GM21423 (cell line): ENCODE measurements around the gene EPHA2.
"Not testable (repeated sequence)": the region's sequence is repeated elsewhere in the genome, so short reads cannot be mapped to it uniquely, and the experiment has no call there.

Source experiments
- ATAC-seq: cut with Tn5 transposase; IDR thresholded peaks from one replicate; pipeline ENCODE4 v1.9.1; 2021; ENCODE audit warnings: mild to moderate bottlenecking, moderate library complexity; ENCODE audit not compliant: unreplicated experiment

Gene EPHA2

GRCh38 chr1:16168622-16169360 lies 12.9 kb upstream of the EPHA2 start:
- ATAC-seq: no peak

DNA sequence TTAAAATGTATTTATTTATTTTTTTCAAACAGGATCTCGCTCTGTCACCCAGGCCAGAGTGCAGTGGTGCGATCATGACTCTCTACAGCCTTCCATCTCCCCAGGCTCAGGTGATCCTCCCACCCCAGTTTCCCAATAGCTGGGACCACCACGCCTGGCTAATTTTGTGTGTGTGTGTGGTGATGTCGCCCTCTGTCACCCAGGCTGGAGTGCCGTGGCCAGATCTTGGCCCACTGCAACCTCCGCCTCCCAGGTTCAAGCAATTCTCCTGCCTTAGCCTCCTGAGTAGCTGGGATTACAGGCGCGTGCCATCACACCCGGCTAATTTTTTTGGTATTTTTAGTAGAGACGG lies 12.3 kb upstream of the EPHA2 start:
- not testable (repeated sequence) for ATAC-seq

GRCh38 chr1:16167331-16168143 lies 11.7 kb upstream of the EPHA2 start:
- ATAC-seq: no peak

DNA sequence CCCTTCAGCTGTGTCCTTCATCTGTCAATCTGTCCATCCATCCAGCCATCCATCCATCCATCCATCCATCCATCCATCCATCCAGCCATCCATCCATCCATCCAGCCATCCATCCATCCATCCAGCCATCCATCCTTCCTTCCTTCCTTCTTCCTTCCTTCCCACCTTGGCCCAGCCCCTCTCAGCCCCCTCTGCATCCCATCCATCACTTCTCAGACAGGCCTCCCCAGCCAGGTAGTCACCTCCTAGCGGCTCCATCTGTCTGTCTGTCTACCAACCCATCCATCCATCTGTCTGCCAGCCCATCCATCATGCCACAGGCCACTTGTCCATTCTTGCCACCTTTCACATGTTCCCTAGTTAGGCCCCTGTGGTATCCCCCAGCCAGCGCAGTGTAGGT lies 10.2 kb upstream of the EPHA2 start:
- no peak for ATAC-seq

DNA sequence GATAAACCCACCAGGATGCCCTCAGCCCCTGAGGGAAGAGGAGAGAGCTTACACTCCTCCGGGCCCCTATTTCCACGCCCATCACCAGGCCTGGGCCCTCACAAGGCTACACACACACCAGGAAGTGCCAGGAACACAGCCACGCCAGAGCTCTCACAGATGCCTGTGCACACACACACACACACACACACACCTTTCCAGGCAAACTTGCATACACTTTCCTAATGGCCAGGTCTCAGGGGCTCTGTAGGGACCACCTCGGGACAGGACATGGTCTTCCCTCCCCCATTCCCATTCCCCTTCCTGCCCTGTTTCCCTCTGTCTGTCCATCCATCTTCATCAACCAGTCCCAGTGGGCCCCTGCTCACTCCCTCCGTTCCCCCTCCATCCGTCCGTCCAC lies 9.7 kb upstream of the EPHA2 start:
- ATAC-seq: no peak

- ATAC-seq: no peak
Observed at GRCh38 chr1:16165073-16165364, 9.2 kb upstream of the EPHA2 start.

DNA sequence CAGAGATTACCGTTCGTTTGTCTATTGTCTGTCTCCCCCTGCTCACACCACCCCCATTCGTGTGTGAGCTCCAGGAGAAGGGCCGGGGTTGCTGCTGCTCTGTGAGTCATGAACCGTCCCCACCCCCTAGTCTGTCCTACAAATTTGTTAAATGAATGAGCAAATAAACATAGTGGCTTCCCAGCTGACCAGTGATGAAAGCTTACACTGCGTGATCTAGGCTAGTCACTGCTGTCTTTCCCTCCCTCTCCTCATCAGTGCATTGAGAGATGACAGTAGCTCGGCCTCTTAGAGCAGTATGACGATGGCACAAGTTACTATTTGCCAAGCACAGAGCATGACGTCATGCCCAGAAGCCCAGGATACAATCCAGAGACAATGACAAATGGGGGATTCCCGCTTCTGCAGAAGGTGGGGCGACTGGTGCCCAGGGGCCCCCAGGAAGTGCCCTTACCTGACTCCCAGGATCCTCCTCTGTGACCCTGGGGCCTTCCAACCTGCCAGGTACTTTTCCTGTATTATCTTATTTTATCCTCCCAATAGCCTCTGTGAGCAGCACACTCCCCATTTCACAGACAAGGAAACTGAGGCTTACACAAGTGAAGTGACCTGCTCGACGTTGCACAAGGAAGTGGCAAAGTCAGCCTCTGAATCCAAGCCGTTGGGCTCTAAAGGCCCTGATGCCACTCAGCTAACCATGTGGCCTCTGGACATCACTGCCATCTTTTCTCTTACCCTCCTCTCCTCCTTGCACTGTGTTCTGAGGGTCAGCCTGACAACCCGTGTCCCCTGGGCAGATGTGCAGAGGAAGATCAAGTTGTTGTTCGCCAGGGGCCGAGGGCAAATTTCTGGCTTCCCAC lies 8.6 kb upstream of the EPHA2 start:
- ATAC-seq: no peak

- ATAC-seq: not testable (repeated sequence)
Observed at GRCh38 chr1:16163608-16164212, 7.8 kb upstream of the EPHA2 start.

GRCh38 chr1:16162163-16162822 lies 6.4 kb upstream of the EPHA2 start:
- no peak for ATAC-seq

DNA sequence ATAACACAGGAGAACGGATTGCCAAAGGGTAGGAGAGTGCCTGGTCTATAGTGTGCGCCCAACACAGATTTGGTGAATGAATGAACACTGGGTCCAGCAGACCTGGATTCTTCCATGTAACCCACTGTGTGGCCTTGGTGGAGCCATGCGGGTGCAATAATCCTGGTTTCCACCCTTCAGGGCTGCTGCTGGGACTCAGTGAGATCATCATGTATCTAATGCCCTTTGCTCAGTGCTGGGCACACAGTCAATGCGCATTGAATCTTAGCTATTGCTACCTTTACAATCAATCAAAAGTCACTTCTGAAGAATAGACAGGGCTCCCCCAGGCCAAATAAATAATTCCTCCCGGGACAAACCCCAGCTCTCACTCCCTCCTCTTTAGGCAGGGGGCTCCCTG lies 5.8 kb upstream of the EPHA2 start:
- no peak for ATAC-seq

- no peak for ATAC-seq
Observed at GRCh38 chr1:16158993-16159831, 3.3 kb upstream of the EPHA2 start.

DNA sequence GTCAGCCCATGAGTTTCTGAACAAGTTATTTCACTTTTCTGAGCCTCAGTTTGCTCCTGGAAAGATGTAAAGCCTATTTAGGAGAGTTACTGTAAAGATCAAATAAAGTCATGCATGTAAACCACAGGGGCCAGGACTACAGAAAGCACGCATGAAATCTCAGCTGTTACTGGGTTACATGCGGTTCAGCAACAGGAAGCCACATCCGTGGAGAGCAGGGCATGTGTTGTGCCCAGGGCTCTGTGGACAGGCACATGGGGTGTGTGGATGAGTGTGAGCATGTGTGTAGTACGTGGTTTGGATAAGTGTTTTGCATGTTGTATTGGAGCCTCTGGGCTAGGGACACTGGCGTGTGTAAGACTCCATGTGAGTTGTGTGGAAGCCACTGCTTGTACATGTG lies 2.2 kb upstream of the EPHA2 start:
- ATAC-seq: no peak

- no peak for ATAC-seq
Observed at GRCh38 chr1:16156848-16157495, 1.1 kb upstream of the EPHA2 start.

DNA sequence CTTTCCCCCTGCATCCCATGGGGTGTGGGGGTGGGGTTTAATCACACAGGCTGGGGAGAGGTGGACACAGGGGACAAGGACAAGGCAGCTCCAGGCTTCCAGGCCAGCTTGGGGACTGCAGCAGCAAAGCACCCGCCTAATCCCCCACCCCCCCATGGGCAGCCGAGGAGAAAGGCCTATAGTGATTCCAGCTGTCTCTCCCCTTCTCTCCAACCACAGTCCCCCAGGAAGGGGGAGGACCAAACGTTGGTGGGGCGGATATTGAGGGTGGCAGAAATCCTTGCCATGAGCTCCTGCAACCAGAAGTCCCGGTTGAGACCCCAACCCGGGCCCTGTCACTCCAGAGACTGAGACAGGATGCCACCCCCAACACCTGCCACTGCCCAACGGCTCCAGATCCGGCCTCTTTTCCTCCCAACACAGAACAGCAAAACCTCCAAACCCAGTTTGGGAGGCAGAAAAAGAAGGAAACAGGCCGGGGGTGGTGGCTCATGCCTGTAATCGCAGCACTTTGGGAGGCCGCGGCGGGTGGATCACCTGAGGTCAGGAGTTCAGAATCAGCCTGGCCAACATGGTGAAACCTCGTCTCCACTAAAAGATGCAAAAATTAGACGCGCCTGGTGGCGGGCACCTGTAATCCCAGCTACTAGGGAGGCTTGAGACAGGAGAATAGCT lies 1.7 kb downstream of the EPHA2 start:
- ATAC-seq: no peak

DNA sequence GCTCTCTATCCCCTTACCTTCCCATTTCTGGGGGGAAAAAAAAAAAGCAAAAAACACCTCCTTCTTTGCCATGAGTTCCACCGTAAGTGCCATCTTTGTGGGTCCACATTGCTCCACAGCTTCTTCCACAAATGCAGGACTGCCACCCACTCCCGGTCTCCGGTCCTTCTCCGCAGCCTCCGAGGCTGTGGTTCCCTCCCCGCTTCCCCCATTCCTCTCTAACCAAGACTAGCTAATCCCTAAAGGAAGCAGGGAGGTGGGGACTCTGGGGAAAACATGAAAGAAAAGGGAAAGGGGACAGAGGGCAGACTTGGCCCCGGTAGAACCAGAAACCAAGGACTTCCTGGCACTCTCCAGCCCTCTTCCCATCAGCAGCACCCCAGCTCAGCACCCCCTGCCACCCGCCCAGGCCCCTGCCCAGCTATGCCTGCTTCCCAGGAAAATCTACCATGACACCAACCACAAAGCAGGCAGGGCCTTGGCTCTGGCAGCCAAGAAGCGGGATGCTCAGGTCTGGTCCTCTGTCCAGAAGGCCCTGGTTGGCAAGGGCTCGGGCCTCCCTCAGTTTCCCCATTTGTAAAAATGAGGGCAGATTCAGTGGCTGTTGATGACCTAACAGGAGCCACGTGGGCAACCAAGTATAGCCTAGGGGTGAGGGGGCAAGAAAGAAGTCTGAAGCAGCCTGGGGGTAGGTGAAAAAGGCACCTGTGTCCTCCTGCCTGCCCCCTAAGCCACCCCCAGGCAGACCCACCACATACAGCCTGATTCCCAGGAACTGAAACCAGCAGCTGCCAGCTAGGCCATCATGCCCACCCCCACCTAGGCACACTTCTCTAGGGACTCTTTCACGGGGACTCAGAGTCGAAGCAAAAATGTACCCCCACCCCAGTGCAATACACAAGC lies 2.5 kb downstream of the EPHA2 start:
- ATAC-seq: no peak

DNA sequence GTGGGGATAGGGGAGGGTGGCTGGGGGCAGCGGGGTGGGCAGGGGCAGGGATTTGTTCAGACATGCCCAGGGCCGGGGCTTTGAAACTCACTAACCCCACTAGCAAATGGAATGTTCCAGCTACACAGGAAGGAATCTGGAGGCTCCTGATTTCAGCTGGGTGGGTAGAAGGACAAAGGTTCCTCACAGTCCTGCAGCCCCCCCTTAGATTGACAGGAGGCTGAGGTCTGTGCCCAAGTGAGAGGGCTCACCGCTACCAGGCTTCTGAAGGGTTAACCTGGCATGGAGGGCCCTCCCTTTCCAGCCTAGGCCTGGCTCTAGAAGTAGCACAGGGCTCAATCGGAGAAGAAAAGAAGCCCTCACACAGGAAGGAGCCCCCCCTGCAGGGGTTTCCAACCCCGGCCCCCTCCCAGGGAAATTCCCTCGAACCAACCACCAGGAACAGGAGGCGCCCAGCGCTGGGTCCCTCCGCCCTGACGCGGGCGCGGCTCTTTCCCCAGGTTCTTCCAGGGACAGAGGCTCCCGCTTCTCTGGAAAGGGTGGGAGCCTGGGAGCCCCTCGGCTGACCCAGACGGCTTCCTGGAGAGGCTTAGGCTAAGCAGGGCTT lies 3.3 kb downstream of the EPHA2 start:
- ATAC-seq: no peak

- ATAC-seq: no peak
Observed at GRCh38 chr1:16151995-16152384, 3.9 kb downstream of the EPHA2 start.
